HuH-7 (cell line): ENCODE measurements around the gene TMEM273.

Source experiments
- DNase-seq: peaks from one replicate; pipeline ENCODE4 v3.0.0; 2011; ENCODE audit warnings: low spot score

The TMEM273 gene

DNA sequence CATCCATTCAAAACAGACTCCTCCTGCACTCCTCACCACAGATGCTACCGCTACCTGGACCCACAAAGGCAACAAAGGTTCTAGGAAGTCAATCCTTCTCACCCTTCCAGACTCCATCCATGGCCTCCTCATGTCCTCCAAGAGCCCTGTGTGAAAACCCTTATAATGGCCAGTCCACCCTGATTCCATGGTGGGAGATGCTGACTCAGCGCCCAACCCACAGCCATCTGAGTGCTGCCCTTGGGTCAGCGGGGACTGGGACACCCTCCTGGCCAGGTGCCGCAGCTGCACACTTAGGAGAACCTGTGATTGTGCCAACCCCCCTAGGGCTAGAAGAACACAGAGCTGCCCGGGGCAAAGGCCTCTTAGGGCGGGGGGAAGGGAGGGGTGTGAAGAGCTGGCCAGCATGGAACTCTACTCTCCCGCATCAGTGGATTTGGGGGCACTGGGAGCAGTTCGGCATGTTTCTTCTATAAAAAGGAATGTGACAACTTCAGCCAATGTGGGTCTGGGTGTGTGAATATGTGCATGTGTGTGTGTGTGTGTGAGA is 25.4 kb downstream of the TMEM273 start:
- DNase-seq, result no peak

DNA sequence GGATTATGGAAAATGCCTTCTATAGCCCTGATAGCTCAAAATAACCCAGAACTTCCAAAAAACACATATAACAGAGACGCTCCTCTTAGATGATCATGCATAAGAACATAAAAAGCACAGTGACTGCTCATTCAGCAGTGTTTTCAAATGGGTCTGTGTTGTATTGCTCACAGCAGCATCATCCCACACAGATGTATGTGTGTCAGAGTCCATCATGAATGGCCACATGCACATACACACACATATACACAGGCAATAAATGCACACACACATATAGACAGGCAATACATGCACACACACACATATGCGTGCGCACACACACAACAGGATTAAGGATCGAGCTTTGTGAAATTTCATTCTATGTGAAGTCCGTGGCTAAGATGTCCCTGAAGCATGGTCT is 26.1 kb downstream of the TMEM273 start:
- no peak for DNase-seq

DNA sequence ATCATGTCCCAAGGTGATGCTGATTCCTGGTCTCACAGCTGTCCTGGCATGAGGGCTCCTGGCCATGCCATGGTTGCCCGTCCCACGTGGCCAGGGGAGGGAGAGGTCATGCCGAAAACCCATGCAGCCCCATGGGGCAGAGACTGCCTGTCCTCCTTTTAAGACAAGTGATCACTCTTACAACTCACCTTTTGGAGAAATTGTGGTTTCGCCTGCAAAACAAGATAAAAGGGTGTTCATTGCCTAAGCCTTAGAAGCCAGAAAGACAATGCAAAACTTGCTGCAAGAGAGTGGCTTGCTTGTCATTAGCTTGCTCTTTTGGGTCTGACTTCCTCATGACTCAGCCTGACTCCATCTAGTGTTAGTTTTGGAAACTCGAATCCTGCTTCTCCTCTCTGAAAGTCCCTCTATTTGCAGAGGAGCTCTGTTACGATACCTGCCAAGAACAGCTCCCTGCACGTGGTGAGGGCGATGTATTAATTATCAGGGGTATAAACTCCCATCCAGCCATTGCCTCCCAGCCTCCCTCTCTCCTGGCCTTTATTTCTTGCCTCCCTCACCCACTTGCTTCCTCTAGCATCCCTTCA is 26.7 kb downstream of the TMEM273 start:
- no peak for DNase-seq

DNA sequence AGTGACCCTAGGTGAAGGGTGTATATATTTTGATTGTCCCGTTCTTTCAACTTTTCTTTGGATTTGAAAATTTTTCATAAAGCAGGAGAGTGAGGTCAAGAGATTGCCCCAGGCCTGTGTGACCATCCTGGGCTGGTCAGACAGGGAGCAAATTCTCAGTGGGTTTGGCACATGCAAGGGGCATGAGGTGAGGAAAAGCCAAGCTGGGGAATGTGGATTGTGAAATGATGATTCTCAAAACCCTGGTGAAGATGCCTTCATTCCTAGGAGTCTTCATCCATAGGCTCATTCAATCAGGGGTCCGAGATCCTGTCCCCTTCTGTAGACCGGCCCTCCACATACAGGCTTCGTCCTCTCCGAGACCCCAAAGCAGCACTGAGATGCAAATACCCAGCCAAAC is 27.4 kb downstream of the TMEM273 start:
- no peak for DNase-seq

DNA sequence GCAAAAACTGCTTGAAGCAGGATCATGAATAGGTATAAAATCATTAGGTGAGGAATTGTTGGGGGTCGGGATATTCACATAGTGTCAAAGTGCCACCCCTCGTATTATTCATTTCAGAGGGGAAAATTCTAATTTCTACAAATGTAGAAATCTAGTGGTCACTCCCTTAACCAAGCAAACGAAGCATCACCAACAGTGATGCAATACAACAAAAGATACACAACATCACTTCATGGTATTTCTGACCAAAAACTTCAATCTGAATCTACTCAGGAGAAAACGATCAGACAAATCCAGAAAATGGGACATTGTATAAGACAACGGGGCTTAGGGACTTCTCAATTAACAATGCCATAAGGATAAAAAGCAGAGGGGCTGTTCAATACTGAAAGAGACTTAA is 28.1 kb downstream of the TMEM273 start:
- DNase-seq, result no peak

DNA sequence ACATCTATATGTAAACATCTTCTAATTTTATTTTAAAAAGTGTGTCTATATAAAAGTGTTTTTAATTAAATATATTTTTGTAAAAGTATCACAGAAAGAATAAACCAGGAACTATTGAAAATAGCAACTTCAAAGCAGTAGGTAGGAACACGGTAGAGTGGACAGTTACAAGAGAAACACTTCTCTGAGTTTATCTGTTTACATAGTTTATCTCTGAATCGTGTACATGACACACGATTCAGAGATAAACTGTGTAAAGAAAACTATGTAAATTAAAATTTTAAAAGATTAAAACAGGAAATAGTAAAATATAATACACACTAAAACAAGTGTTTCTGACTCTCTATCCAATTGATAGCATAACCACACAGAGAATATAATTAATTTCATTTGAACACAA is 29.3 kb downstream of the TMEM273 start:
- DNase-seq, result no peak

DNA sequence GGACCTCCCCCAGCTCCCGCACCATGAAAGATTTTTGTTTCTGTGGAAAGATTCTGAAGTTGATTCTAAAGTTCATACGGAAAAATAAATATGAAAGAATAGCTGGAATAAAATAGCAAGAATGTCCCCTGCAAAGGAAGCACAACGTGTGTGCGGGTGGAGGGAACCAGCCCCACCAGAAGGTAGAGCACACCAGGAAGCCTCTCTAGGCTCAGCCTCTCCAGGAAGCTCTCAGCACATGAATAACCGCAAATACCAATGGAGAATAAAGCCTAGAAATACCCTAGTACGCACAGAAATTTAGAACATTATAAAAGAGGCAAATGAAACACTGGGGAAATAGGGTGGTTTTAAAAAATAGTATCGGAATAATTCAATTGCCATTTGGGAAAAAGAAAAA is 29.8 kb downstream of the TMEM273 start:
- DNase-seq, result no peak

DNA sequence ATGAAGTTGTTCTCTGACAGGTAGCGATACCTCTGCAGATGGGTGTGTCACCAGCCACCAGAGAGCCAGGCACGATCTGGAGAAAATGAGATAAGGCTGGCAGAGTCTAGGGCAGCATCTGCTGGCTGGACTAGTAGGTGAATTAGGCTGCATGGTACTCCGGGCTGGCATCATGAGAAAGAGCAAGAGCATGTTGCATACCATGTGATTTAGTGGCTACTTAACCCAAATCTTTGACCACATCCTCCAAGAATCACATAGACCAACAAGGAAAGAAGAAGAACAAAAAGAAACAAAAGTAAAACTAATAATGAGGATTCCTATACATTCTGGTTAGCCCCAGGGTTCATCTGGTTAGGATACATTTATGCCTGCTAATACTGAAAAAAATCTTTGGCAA is 31.0 kb downstream of the TMEM273 start:
- DNase-seq, result no peak

DNA sequence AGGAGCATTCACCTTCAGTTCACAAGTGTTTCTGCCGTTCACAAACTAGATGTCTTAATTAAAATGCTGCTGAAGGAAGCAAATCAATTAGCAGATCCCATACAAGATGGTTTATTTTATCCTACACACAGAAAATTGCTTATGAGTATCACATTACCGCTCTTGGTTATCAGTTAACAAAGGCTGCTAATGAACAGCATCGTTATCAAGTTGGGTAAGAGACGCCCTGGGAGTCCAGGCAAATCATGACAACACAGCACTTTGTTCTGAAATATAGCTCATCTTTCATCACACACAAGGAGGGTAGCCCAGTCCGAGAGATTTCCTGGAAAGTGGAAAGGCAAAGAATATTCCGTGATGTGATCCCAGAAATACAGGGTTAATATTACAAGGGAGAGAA is 33.5 kb downstream of the TMEM273 start:
- DNase-seq, result no peak

DNA sequence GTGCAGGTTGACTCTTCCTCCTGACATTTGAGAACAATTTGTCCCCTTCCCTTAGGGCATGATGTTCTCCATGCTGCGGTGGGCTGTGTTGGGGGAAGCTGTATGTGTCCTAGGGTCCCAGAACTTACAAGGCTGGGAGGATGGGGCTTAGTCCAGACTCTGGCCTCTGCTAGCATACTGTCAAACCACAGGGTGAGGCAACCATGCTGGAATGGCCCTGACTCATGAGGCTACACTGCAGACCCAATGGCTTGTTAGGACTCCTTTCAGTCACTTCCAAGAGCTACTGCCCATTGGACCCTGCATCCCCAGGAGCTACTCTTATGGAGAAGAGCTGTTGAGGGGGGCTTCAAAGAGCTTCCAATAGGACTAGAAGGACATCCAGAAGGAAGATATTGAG is 34.2 kb downstream of the TMEM273 start:
- DNase-seq, result no peak

DNA sequence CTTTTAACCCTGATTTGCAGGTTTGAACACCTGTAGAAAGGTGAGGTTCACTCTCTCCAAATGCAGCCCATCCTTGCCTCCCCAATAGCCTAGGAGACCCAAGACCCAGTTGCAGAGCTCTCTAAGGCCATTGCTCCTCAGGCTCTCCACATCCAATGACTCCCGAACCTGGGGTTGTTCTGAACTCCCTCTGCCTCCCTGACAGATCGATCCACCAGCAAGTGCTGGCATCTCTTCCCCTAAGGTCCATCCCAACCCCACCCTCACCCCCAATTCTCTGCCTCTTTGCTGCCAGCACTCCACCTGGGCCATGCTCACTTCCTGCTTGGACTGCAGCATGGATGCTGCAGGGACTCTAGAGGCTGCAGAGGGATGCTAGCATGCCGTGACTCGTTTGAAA is 35.1 kb downstream of the TMEM273 start:
- DNase-seq, result no peak

DNA sequence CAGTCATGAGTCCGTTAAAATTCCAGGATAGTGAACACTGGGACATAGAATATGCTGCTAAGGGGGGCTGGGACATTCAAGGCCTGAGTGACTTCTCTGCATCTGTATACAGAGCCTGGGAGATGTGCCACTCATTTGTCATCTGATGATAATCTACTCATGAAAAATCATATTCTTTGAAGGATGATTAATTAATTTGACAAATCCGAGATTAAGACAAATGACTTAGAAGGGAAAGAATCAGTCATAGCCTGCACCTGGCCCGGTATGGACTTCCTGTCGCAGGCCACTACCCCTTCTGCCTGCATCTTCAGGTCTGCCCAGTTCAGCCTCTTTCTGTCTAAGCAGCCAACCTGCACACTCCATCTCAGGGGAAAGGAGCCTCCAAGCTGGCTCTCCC is 35.5 kb downstream of the TMEM273 start:
- no peak for DNase-seq

DNA sequence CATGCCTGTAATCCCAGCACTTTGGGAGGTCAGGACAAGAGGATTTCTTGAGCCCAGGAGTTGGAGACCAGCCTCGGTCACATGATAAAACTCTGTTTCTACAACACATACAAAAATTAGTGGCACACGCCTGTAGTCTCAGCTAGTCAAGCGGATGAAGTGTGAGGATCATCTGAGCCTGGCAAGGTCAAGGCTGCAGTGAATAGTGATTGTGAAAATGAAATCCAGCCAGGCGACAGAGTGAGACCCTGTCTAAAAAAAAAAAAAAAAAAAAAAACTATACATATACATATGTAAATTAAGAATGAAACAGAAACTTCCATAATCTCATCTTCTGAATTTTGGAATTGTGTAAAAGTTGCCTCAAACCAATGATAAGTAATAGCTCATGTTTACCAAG is 36.2 kb downstream of the TMEM273 start:
- DNase-seq, result no peak

DNA sequence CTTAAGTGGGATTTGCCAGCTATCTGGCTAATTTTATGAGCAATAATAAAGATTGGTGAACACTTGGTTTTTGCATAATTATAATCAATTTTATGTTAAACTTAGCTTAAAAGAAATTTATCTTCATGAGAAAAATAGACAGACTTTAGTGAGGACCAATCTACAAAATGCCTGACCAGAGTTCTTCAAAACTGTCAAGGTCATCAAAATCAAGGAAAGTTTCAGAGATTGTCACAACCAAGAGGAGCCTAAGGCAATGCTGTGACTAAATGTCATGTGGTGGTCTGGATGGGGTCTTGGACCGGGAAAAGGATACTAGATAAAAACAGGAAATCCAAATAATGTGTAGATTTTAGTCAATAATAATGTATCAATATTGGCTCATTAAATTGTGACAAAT is 36.7 kb downstream of the TMEM273 start:
- DNase-seq, result no peak

DNA sequence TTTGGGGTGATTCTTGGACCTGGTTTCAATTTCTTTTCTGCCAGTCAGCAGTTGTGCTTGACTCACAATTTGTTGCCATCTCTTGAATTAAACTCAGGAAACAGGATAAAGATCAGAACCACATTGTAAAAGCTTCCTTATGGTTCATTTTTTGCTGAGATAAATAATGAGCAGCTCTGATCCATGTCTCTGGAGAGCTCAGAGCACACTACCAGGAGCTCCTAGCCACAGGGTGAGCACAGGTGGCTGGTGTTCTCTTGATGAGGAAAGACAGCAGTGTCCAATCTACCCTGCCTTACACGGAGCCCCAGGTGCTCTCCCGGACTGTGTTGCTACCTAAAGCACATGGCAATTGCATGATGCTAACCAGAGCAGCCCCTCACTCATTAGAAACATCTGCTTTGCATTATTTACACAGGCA is 37.2 kb downstream of the TMEM273 start:
- DNase-seq, result no peak

DNA sequence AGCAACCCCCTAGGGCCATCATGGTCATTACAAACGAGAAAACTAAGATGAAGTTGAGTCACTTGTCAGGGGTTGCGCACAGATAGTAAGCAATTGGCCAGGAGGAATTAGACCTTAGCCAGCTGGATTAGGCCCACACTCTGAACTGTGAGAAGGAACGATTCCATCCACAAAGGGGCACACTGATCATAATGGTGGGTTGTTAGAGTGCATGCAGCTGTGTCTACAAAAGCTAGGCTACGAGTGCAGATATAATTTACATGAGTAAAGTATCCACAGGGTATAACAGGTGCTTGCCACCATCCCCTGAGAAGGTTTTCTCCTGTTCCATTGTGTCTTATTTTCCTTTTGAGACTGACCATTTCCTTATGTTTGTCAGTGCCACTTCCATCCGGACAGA is 37.8 kb downstream of the TMEM273 start:
- DNase-seq, result no peak

DNA sequence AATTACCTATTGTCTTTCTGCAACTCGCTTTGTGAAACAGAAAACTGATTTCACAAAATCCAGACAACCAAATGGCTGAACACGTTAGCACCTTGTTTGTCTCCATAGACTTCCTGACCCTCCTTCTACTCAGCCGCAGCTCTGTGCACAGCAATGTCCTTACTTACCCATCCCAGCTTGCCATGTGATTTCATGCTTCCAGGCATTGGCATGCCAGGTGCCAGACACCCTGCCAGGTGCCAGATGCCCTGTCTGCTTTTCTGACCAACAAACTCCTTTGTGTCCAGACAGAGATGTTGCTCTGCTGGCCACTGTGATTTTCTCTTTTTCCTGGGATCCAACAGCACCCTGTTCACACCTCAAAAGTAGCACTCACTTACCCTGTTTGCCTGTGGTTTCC is 38.3 kb downstream of the TMEM273 start:
- no peak for DNase-seq

DNA sequence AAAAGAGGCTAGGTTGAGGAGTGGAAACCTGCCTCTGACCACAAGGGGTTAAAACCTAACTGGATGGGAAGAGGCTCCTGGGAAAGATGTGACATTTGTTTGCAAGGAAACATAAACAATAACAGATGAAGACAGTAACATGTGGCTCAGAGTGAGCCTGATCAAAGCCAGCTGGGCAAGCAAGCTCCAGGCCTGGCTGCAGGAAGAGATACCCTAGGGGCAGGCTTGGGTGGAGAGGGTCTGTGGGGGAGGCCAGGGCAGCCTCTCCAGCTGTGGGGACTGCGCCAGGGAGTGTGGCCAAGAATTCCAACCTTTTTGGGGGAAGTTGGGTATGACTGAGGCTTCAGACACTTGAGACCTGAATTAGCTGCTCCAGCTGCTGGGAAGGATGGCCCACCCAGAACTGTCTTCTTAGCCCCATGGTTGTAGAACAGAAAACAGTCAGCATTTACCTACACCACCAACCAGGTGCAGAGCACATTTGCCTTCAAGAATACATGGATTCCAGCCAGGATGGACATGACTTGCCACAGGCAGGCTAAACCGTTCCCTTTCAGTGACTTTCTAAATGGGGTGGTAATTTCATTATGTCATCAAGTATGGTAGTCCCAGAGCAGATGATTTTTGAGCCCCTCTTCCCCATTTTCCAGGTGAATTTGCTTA is 44.0 kb downstream of the TMEM273 start:
- no peak for DNase-seq

DNA sequence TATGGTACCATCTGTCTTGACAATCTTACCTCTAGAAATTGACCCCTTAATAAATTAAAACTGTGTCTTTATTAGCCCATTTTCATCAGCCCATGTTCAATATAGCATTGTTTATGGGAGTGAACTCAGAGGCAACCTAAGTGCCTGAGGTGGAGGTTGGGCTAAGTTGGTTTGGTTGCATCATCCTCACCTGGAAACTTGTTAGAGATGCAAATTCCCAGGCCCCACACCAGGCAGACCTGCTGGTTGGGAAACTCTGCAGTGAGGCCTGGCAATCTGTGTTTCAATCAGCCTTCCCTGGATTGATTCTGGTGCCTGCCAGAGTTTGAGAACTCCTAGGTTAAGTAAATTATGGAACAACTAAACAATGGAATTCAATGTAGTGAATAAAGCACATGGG is 44.9 kb downstream of the TMEM273 start:
- DNase-seq, result no peak

DNA sequence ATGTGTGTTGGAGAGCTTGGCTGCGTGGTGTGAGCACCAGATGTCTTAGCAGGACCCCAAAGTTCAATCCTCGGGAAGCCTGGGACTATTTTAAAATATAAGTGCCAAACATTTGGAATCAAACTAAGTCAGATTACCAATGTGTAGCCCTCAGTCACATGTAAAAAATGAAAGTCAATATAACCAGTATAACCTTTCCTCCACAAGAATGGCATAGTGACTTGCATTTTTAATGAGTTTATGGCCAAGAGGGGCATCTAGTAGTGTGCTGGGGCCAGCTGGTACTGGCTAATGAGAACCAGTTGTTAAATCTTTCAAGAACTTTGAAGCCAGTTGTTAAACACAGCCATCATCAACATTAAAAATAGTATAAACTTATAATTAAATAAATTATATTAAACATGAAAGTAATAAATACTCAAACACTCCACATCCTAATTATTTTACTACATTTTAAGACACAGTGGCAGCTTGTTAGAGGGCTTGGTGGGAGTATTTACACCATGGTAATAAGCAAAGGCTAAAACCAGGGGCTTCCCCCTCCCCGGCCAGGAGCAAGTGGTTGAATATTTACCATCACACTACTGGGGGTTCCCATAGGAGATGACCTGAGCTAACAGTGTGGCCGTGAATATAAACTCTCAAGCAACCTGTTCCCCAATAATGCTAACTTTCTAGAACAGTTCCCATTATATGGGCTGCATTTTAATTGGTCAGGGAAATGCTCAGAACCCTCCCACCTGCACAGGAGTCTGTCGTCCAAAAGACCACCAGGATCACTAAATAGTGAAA is 46.5 kb downstream of the TMEM273 start:
- no peak for DNase-seq

DNA sequence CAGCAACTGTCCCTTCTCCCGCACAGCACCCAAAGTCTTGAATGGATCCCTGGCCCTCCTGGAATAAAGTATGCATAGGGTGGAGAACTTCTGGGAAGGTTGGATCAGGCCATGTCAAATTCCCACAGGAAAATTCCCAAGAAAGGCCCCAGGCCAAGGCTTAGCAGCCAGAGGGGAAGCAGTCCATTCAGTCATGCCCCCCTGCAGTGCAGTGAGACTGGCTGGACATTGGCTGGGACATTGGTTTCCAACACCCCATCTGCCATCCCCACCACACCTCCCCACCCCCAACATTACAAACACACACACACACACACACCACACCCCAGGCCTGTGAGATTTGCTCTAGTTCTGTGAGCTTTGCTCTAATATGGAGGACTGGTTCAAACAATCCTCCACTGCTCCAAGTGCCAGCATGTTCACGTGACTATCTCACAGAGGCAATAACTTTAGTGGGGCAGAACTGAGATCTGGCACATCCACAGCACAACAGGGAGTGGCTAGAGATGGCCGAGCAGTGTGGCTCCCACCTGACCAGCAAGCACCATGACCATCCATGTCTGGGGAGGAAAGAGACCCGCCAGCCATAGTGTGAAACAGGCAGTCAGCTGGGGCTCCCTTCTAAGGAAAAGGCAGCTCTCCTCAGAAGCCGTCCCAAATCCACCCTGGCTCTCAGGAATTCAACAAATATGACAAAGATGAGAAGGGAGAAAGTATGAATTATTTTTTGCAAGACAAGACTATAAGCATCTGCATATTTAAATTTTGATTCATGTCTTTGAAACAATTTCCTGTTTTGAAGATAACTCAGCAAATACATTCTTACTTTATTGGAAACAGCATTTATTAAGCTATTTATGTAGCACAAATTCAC is 47.6 kb downstream of the TMEM273 start:
- no peak for DNase-seq

DNA sequence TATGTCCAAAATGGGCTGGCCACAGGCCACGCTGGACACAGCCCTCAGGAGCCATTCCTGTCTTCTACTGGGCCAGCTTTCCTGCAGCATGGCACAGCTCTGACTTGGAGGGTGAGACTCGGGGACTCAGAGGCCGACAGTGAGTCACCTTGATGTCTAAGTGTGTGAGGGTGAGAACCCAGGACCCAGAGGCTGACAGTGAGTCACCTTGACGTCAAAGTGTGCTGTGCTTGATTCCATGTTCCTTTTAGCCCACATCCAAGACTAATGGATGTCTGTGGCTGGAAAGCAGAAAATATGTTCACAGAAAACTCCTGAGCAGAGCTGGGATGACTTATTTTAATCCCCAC is 48.4 kb downstream of the TMEM273 start:
- no peak for DNase-seq
